Measurements from ENCODE around the gene NR1H4.
"Not testable (repeated sequence)": the region's sequence is repeated elsewhere in the genome, so short reads cannot be mapped to it uniquely, and the experiment has no call there.

Gene NR1H4

DNA sequence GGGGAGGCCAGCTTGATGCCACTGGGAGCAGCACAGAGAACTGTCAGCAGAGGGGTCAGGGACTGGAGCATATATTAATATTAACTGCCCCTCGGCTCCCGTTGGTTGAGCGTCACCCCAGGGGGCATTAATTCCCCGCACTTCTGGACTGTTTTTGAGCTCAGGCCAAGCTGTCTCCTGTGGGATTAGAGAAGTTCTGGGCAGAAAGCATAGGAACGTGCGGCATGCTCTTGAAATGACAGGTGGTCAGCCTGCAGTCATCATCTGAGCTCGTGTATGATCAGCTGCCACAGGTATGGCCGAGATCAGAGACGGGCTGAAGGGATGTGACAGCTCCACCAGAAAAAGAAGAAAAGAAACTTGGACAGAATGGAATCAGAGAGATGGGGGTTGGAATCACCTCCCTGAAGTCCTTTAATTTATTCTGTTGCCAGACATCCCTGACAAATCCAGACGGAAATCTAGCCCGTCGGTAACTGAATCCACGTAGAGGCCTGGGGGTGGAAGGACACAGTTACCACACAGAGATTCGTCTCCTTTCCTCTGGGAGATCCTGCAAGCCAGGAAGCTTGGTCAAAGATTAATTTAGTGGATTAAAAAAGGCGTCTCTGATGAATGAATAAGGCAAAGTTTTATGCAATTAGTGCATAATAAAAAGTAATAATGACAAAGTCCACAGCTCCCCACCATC is 23.6 kb downstream of the NR1H4 start:
- DNase-seq (ENCODE audit: low read depth), result no peak
- in situ Hi-C loops (cut with HindIII; ENCODE audit: low sequenced_read_pairs), result no loop called here
- no peak overlapping the region for H3K4me3 ChIP-seq (ENCODE audit: low read depth, low read length)
- TF ChIP-seq, protein P1, sequence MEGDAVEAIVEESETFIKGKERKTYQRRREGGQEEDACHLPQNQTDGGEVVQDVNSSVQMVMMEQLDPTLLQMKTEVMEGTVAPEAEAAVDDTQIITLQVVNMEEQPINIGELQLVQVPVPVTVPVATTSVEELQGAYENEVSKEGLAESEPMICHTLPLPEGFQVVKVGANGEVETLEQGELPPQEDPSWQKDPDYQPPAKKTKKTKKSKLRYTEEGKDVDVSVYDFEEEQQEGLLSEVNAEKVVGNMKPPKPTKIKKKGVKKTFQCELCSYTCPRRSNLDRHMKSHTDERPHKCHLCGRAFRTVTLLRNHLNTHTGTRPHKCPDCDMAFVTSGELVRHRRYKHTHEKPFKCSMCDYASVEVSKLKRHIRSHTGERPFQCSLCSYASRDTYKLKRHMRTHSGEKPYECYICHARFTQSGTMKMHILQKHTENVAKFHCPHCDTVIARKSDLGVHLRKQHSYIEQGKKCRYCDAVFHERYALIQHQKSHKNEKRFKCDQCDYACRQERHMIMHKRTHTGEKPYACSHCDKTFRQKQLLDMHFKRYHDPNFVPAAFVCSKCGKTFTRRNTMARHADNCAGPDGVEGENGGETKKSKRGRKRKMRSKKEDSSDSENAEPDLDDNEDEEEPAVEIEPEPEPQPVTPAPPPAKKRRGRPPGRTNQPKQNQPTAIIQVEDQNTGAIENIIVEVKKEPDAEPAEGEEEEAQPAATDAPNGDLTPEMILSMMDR (IDR thresholded peaks at IDR 0.05; ENCODE audit: low read depth, low read length, missing control alignments), result no peak

DNA sequence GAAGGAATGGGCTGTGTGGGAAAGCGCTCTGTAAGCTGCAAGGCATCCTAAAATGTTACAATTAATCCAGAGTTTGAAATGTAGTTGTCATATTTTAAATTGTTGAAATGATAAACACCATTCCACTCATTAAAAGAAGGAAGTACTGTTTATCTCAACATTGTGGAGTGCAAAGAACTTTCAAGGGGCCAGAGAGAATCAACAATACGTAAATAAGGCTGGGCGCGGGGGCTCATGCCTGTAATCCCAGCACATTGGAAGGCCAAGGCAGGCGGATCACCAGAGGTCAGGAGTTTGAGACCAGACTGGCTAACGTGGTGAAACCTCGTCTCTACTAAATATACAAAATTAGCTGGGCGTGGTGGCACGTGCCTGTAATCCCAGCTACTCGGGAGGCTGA is 24.5 kb downstream of the NR1H4 start:
- in situ Hi-C loops (cut with HindIII; ENCODE audit: low sequenced_read_pairs), result no loop called here
- H3K4me3 ChIP-seq (ENCODE audit: low read depth, low read length), result no peak overlapping the region
- TF ChIP-seq, protein P1 (IDR thresholded peaks at IDR 0.05; ENCODE audit: low read depth, low read length, missing control alignments), result no peak
- DNase-seq (ENCODE audit: low read depth), result no peak

DNA sequence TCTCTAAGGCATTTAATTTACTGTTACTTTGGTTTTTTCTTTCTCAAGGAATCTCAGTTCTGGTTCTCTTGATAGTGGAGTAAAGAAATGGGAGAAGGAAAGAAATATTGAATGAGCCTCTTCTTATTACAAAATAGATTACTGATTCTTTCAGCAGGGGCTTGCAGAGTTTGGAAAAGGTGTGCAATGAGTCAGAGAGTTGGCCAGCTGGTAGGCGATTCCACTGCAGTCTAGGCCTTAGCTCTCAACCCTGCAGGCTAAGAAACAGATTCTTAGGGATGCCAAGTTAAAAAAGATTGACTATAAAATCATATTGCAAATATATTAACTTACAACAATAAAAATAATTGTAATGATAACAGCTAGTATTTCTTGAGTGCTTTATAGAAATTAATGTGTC is 25.8 kb downstream of the NR1H4 start:
- TF ChIP-seq, protein P1 (IDR thresholded peaks at IDR 0.05; ENCODE audit: low read depth, low read length, missing control alignments), result no peak
- in situ Hi-C loops (cut with HindIII; ENCODE audit: low sequenced_read_pairs), result no loop called here
- no peak for DNase-seq (ENCODE audit: low read depth)
- no peak overlapping the region for H3K4me3 ChIP-seq (ENCODE audit: low read depth, low read length)

DNA sequence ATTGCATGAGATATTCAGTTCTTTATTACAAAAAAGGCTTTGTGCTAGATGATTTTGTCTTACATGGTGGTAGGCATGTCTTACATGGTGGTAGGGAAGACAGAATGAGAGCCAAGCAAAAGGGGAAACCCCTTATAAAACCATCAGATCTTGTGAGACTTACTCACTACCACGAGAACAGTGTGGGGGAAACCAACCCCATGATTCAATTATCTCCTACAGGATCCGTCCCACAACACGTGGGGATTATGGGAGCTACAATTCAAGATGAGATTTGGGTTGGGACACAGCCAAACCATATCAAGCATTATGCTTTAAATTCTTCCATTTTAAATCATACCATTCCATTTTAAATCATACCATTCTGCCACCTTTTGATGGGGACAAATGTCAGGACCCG is 29.1 kb downstream of the NR1H4 start:
- DNase-seq (ENCODE audit: low read depth); H3K4me3 ChIP-seq (ENCODE audit: low read depth, low read length); in situ Hi-C loops (cut with HindIII; ENCODE audit: low sequenced_read_pairs): not testable (repeated sequence)

DNA sequence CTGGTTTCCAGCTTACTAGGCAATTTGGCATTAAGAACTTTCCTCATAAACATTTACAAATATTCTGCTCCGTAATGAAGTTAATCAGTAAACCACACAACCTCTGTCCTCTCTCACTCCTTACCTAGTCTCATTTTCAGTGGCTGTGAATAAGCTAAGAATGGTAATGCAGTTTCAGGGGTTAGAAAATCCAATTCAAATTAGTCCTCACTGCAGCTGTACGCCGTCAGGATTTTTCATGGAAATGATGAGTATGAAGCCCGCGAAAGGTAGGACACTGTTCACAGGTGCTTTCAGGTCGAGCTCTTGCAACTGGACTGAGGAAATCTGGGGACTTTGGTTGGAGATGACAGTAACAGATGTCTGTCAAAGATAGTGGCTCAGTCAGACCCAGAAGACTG is 29.6 kb downstream of the NR1H4 start:
- in situ Hi-C loops (cut with HindIII; ENCODE audit: low sequenced_read_pairs), result no loop called here
- DNase-seq (ENCODE audit: low read depth), result no peak
- no peak overlapping the region for H3K4me3 ChIP-seq (ENCODE audit: low read depth, low read length)
- TF ChIP-seq, protein P1 (IDR thresholded peaks at IDR 0.05; ENCODE audit: low read depth, low read length, missing control alignments), result no peak

DNA sequence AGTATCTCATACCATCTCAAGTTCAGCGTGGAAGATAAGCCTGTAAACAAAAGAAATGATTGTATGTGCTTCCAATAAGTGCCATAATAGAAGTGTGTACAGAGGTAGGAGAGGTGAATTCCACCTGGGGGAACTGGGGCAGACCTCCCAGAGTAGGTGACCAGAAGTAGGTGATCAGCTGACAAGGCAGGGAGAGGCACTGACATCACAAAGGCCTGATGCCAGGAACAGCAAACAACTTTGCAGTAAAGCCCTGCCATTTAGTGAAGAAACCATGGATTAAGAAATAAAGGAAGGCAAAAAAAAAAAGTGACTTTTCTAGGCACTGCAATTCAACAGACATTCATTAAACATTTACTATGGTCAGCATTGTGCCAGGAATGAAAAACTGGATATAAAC is 31.1 kb downstream of the NR1H4 start:
- in situ Hi-C loops (cut with HindIII; ENCODE audit: low sequenced_read_pairs), result no loop called here
- no peak overlapping the region for H3K4me3 ChIP-seq (ENCODE audit: low read depth, low read length)

DNA sequence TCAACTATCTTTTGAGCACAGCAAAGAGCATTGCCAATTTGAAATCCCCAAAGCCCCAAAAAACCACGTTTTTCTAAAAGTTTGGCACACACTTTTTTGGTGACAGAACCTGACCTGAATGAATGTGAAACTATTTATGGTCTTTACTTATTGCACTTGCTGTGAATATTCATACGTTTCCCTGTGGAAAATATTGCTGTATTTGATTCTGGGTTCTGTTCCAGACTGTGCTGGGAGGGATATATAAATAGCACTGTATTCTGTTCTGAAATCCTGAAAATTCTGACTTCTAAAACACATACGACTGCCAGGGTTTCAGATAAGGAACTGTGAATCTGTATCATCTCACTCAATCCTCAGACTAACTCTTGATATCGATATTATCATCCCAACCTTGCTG is 35.1 kb downstream of the NR1H4 start:
- no peak for DNase-seq (ENCODE audit: low read depth)
- TF ChIP-seq, protein P1 (IDR thresholded peaks at IDR 0.05; ENCODE audit: low read depth, low read length, missing control alignments), result no peak
- H3K4me3 ChIP-seq (ENCODE audit: low read depth, low read length), result no peak overlapping the region
- in situ Hi-C loops (cut with HindIII; ENCODE audit: low sequenced_read_pairs), result no loop called here

More for the DNA sequence above, 31.1 kb downstream of the NR1H4 start:
- no peak for DNase-seq (ENCODE audit: low read depth)
- TF ChIP-seq, protein P1 (IDR thresholded peaks at IDR 0.05; ENCODE audit: low read depth, low read length, missing control alignments), result no peak

Data from astrocyte of the cerebellum (primary cell).